Measurements from ENCODE around the gene PARD3. TPM values are rescaled to one million over a fixed set of nuclear protein-coding genes. Genes with fewer than 3 reads are reported as not detected.

PARD3 gene
- polyA plus RNA-seq, 6 donors from 2014 or later: 0.05 to 0.36 (median 0.16) TPM; not detected in 3

- Mint-ChIP-seq H3K27me3 (no peaks in the 10 kb centered on the region), H3K4me3 (no peak overlapping the region)
Measured at GRCh38 chr10:34179280-34179679, 635.8 kb downstream of the PARD3 start.

GRCh38 chr10:34178756-34179155 lies 636.3 kb downstream of the PARD3 start:
- Mint-ChIP-seq H3K4me3 (no peak overlapping the region), H3K36me3 (no peaks in the 10 kb centered on the region), H3K4me1 (no peaks in the 10 kb centered on the region), H3K9me3 (no peaks in the 10 kb centered on the region), H3K27me3 (no peaks in the 10 kb centered on the region), H3K27ac (no peak overlapping the region)
- ATAC-seq (ENCODE audit: low read depth in 2 of 2): no peak
- no peak for DNase-seq

More at GRCh38 chr10:34179280-34179679, 635.8 kb downstream of the PARD3 start:
- no peak for ATAC-seq (ENCODE audit: low read depth in 2 of 2)
- Mint-ChIP-seq H3K4me1 (no peaks in the 10 kb centered on the region), H3K27ac (no peak overlapping the region), H3K36me3 (no peaks in the 10 kb centered on the region), H3K9me3 (no peaks in the 10 kb centered on the region)
- no peak for DNase-seq

- Mint-ChIP-seq H3K4me3 (no peak overlapping the region), H3K9me3 (no peaks in the 10 kb centered on the region), H3K36me3 (no peaks in the 10 kb centered on the region), H3K4me1 (no peaks in the 10 kb centered on the region), H3K27me3 (no peaks in the 10 kb centered on the region), H3K27ac (no peak overlapping the region)
- DNase-seq (no peak), ATAC-seq (ENCODE audit: low read depth in 2 of 2) (no peak)
Measured at GRCh38 chr10:34178196-34178595, 636.9 kb downstream of the PARD3 start.

GRCh38 chr10:34177445-34177844 lies 637.7 kb downstream of the PARD3 start:
- Mint-ChIP-seq H3K27me3 (no peaks in the 10 kb centered on the region), H3K9me3 (no peaks in the 10 kb centered on the region), H3K27ac (no peak overlapping the region), H3K4me1 (no peaks in the 10 kb centered on the region), H3K36me3 (no peaks in the 10 kb centered on the region), H3K4me3 (no peak overlapping the region)
- DNase-seq (no peak), ATAC-seq (ENCODE audit: low read depth in 2 of 2) (no peak)

GRCh38 chr10:34176351-34176750 lies 638.7 kb downstream of the PARD3 start:
- no peak overlapping the region for H3K4me3 Mint-ChIP-seq
- no peak for DNase-seq
- no peaks in the 10 kb centered on the region for H3K27me3 Mint-ChIP-seq
- H3K9me3 Mint-ChIP-seq: no peaks in the 10 kb centered on the region
- H3K4me1 Mint-ChIP-seq: no peaks in the 10 kb centered on the region
- no peaks in the 10 kb centered on the region for H3K36me3 Mint-ChIP-seq
- no peak for ATAC-seq (ENCODE audit: low read depth in 2 of 2)
- no peak overlapping the region for H3K27ac Mint-ChIP-seq

- Mint-ChIP-seq H3K36me3 (no peaks in the 10 kb centered on the region), H3K4me3 (no peak overlapping the region), H3K4me1 (no peaks in the 10 kb centered on the region), H3K27me3 (no peaks in the 10 kb centered on the region), H3K27ac (no peak overlapping the region), H3K9me3 (peaks cover 0 to 9% (median 0%) of the 10 kb centered on the region in 7 donors)
- no peak for ATAC-seq (ENCODE audit: low read depth in 2 of 2)
- no peak for DNase-seq
Measured at GRCh38 chr10:34175121-34175520, 640.0 kb downstream of the PARD3 start.

GRCh38 chr10:34172936-34173533 lies 642.1 kb downstream of the PARD3 start:
- peaks cover 0 to 9% (median 2%) of the 10 kb centered on the region in 7 donors for H3K9me3 Mint-ChIP-seq
- no peak for ATAC-seq (ENCODE audit: low read depth in 2 of 2)
- no peaks in the 10 kb centered on the region for H3K4me1 Mint-ChIP-seq
- H3K4me3 Mint-ChIP-seq: no peak overlapping the region
- no peak overlapping the region for H3K27ac Mint-ChIP-seq
- no peaks in the 10 kb centered on the region for H3K27me3 Mint-ChIP-seq
- no peaks in the 10 kb centered on the region for H3K36me3 Mint-ChIP-seq
- DNase-seq: no peak

GRCh38 chr10:34171957-34172527 lies 643.1 kb downstream of the PARD3 start:
- no peak overlapping the region for H3K27ac Mint-ChIP-seq

GRCh38 chr10:34169677-34170076 lies 645.4 kb downstream of the PARD3 start:
- ATAC-seq (ENCODE audit: low read depth in 2 of 2) (no peak), DNase-seq (no peak)
- H3K27me3 Mint-ChIP-seq: no peaks in the 10 kb centered on the region
- no peak overlapping the region for H3K4me3 Mint-ChIP-seq
- no peaks in the 10 kb centered on the region for H3K4me1 Mint-ChIP-seq
- no peaks in the 10 kb centered on the region for H3K36me3 Mint-ChIP-seq
- H3K27ac Mint-ChIP-seq: no peak overlapping the region
- H3K9me3 Mint-ChIP-seq: peaks cover 0 to 9% (median 2%) of the 10 kb centered on the region in 7 donors

More at GRCh38 chr10:34171957-34172527, 643.1 kb downstream of the PARD3 start:
- ATAC-seq (ENCODE audit: low read depth in 2 of 2): no peak
- DNase-seq: no peak
- Mint-ChIP-seq H3K4me1 (no peaks in the 10 kb centered on the region), H3K36me3 (no peaks in the 10 kb centered on the region), H3K4me3 (no peak overlapping the region), H3K27me3 (no peaks in the 10 kb centered on the region), H3K9me3 (peaks cover 0 to 9% (median 2%) of the 10 kb centered on the region in 7 donors)

GRCh38 chr10:34169131-34169530 lies 646.0 kb downstream of the PARD3 start:
- no peak for ATAC-seq (ENCODE audit: low read depth in 2 of 2)
- Mint-ChIP-seq H3K4me1 (no peaks in the 10 kb centered on the region), H3K9me3 (peaks cover 0 to 9% (median 2%) of the 10 kb centered on the region in 7 donors), H3K27me3 (no peaks in the 10 kb centered on the region), H3K36me3 (no peaks in the 10 kb centered on the region), H3K27ac (no peak overlapping the region), H3K4me3 (no peak overlapping the region)
- DNase-seq: no peak

GRCh38 chr10:34168439-34168838 lies 646.7 kb downstream of the PARD3 start:
- Mint-ChIP-seq H3K27ac (no peak overlapping the region), H3K27me3 (no peaks in the 10 kb centered on the region)

GRCh38 chr10:34166823-34167222 lies 648.3 kb downstream of the PARD3 start:
- ATAC-seq (ENCODE audit: low read depth in 2 of 2): no peak

More at GRCh38 chr10:34168439-34168838, 646.7 kb downstream of the PARD3 start:
- Mint-ChIP-seq H3K4me3 (no peak overlapping the region), H3K4me1 (no peaks in the 10 kb centered on the region), H3K36me3 (no peaks in the 10 kb centered on the region), H3K9me3 (peaks cover 0 to 9% (median 2%) of the 10 kb centered on the region in 7 donors)
- no peak for ATAC-seq (ENCODE audit: low read depth in 2 of 2)
- DNase-seq: no peak

GRCh38 chr10:34166354-34166753 lies 648.7 kb downstream of the PARD3 start:
- Mint-ChIP-seq H3K27me3 (no peaks in the 10 kb centered on the region), H3K27ac (no peak overlapping the region), H3K4me1 (no peaks in the 10 kb centered on the region), H3K4me3 (no peak overlapping the region), H3K9me3 (peaks cover 0 to 9% (median 2%) of the 10 kb centered on the region in 7 donors), H3K36me3 (no peaks in the 10 kb centered on the region)
- no peak for ATAC-seq (ENCODE audit: low read depth in 2 of 2)
- no peak for DNase-seq

More at GRCh38 chr10:34166823-34167222, 648.3 kb downstream of the PARD3 start:
- H3K4me3 Mint-ChIP-seq: no peak overlapping the region
- no peaks in the 10 kb centered on the region for H3K27me3 Mint-ChIP-seq
- no peak overlapping the region for H3K27ac Mint-ChIP-seq
- H3K4me1 Mint-ChIP-seq: no peaks in the 10 kb centered on the region
- DNase-seq: no peak
- no peaks in the 10 kb centered on the region for H3K36me3 Mint-ChIP-seq
- H3K9me3 Mint-ChIP-seq: peaks cover 0 to 9% (median 2%) of the 10 kb centered on the region in 7 donors

GRCh38 chr10:34164029-34164428 lies 651.1 kb downstream of the PARD3 start:
- no peaks in the 10 kb centered on the region for H3K36me3 Mint-ChIP-seq
- DNase-seq (no peak), ATAC-seq (ENCODE audit: low read depth in 2 of 2) (no peak)
- H3K27me3 Mint-ChIP-seq: no peaks in the 10 kb centered on the region
- H3K4me1 Mint-ChIP-seq: no peaks in the 10 kb centered on the region
- peaks cover 0 to 4% (median 0%) of the 10 kb centered on the region in 7 donors for H3K9me3 Mint-ChIP-seq
- no peak overlapping the region for H3K4me3 Mint-ChIP-seq
- no peak overlapping the region for H3K27ac Mint-ChIP-seq

Measured in naive B cell (primary cell).